HG03342 (cell line): ENCODE data around the gene PDE4B.
"Not testable (repeated sequence)": the region's sequence is repeated elsewhere in the genome, so short reads cannot be mapped to it uniquely, and the experiment has no call there.

Experiments
- ATAC-seq: cut with Tn5 transposase; IDR thresholded peaks from one replicate; pipeline ENCODE4 v1.9.1; 2021; ENCODE audit warnings: mild to moderate bottlenecking, moderate library complexity; ENCODE audit not compliant: unreplicated experiment

PDE4B gene

GRCh38 chr1:65990161-65990560 lies 197.5 kb downstream of the PDE4B start:
- ATAC-seq: no peak

DNA sequence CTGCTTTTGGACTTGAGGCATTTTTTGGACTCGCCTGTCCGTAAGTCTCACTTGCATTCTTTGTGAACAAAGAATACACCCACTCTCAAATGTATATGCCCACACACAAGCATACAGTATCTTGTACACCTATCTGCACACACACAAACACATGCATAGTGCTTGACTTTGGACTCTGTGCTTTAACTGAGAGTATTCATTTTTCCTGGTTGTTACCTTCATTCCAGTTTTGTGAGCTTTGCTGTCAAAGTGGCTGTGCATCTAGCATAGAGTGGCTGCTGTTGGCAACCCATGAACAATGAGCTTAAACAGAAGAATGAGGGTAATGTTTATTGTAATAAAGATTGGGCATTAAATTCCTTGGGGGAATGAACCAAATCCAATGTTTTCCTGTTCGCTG lies 199.0 kb downstream of the PDE4B start:
- no peak for ATAC-seq

DNA sequence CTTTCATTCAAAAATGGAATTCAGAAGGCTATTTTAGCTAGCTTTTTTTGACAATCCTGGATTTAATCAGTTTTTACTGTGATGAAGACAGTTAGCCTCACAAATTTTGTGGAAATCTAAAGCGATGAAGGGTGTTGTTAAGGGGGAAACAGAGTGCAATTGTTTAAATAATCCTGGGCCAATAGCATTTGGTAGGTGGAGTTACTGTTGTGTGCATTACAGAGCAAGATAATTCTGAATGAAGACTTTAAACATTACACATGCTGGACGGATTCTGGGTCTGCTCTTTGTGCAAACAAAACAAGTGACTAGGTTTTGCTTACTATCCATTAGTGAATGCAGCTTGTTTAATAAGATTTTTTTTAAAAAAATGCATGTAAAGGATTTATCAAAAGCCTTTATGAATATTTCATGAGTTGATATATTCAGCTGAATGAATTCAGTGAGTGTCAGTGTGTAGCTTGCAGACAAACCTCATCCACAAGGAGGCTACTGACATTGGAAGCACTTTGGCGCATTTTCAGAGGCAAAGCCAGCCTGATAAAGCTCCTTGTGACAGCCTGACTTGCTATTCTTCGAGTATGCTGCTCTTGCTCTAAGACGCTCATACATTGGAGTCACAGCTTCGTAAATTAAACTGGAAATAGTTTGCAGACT lies 199.6 kb downstream of the PDE4B start:
- no peak for ATAC-seq

GRCh38 chr1:65992831-65993271 lies 200.2 kb downstream of the PDE4B start:
- no peak for ATAC-seq

- ATAC-seq: no peak
Observed at GRCh38 chr1:65994223-65994622, 201.5 kb downstream of the PDE4B start.

DNA sequence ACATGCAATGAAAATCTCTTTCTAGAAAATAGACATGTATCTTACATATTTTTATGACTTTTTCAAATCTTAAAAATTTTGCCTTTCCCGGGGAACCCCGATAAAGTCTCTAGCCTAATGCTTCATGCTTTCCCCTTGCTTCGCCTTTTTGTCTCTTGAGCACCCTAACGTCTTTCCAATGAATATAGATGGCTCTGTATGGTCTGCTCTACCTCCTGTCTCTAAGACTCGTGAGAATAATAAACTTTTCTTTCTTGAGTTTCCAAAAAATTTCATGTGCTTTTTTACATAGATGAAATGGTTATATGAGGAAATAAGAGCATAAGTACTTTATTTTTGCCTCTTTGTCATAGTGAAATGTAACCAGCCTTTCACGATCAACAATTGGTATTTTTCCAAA lies 202.6 kb downstream of the PDE4B start:
- ATAC-seq: no peak

DNA sequence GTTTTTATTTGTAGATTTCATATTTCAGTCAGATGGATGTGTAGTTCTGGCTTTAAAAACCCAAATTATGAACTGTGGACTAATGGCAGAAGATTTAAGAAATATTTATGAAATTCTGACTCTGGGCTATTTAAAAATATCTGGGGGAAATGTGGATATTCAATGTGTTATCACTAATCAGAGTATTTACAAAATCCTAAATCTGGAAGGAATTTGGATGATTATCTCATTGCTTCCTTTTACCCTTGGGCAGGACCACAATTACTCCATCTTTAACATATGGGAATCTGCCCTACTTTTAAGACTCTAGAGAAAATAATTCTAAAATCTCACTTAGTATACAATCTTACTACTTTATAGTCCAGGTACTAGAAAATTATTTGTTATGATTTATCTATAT lies 203.2 kb downstream of the PDE4B start:
- no peak for ATAC-seq

DNA sequence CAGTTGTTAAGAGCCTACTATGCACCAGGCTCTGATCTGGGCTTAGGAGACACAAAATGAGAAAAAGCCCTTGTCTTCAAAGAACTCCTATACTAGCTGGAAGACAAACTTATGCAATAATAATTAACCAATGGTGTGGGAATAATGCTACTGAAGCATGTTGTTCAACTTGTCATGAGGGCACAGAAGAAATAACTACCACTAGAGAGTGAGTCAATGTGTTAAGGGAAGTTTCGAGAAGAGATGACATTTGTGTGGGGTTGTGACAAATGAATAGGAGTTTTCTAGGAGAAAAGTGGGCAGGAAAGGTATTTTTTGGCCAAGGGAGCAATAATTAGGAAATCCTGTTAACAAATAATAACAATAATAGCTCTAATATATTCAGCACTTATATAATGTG lies 205.0 kb downstream of the PDE4B start:
- no peak for ATAC-seq

DNA sequence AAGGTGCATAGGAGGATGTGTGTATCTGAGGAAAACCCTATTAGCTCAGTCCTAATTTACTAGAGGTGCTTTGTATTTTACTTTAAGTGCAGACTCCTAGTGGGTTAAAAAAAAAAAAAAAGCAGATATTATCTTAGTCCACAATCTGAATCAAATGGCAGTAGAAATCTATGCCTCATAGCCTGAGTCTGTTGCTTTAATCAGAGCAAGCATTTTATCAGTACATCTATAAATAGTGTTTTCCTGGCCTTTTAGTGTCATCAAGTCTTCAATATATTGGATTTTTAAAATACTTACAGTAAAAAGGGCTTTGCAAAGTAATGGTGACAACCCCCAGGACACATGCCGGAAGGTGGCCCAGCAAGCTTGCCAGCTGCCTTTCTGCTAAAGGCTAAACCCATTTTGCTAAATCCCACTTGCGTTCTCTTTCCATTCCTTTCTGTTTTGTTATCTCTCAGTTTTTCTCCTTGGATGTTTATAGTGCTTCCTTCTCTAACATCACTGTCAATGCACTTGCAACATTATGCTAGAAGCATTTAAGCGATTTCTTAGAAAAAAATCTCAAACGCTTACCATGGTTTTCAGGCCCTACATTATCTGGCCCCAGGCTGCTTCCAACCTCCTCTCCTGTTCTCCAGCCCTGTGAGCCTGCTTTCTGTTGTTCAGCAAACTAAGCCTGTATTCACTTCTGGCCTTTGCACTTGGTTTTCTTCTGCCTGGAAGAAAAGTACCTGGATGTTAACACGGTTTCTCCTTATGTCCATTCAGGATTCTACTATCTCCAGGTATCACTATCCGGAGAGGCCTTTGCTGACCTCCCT lies 206.3 kb downstream of the PDE4B start:
- ATAC-seq: no peak

DNA sequence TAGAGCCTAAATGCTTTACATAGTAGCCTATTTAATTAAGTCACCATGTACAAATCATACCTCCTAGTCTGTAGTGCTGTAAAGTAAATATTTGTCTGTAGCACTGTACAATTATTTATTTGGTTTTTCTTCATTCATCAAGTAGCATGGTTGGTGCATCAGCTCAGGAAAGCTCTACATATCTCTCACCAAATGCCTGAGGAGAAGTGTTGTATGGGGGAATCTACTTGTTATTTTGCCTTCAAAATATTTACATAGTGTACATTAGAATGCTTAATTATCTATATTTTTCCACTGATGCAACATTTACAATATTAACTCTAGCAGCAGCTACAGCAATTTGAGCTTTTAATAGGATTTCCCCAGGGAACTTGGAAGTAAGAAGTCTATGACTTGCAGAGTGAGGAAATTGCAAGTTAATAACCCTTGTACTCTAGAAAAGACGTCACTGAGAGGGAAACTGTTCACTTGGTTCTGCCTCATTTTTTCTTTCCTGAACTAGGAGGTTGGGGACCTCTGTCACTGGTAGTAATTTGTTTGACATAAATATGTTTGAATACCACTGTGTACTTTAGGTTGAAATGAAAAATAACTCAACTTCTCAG lies 207.4 kb downstream of the PDE4B start:
- ATAC-seq: no peak

GRCh38 chr1:66003690-66004089 lies 211.0 kb downstream of the PDE4B start:
- ATAC-seq: no peak

DNA sequence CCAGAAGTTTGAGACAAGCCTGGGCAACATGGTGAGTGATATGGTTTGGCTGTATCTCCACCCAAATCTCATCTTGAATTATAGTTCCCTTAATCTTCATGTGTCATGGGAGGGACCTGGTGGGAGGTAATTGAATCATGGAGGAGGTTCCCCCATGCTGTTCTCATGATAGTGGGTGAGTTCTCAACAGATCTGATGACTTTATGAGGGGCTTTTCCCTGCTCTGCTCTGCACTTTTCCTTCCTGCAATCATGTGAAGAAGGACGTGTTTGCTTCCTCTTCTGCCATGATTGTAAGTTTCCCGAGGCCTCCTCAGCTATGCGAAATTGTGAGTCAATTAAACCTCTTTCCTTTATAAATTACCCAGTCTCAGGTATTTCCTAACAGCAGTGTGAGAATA lies 213.8 kb downstream of the PDE4B start:
- ATAC-seq: not testable (repeated sequence)

- no peak for ATAC-seq
Observed at GRCh38 chr1:66012106-66012784, 219.6 kb downstream of the PDE4B start.

DNA sequence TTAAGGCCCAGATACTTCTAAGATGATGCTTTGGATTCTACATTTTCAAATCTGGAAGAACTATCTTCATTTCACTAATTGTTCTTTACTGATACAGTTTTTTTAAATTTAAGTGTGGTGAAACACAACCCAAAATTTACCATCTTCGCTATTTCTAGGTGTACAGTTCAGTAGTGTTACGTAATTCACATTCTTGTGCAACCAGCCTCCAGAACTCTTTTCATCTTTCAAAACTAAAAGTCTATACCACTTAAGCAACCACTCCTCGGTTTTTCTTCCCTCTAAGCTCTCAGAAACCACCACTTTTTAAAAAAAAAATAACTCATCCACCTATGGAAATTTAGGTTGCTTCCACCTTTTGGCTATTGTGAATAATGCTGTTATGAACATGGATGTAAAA lies 220.7 kb downstream of the PDE4B start:
- ATAC-seq: no peak

GRCh38 chr1:66022904-66023620 lies 230.4 kb downstream of the PDE4B start:
- no peak for ATAC-seq

GRCh38 chr1:66025188-66025587 lies 232.5 kb downstream of the PDE4B start:
- ATAC-seq: no peak

DNA sequence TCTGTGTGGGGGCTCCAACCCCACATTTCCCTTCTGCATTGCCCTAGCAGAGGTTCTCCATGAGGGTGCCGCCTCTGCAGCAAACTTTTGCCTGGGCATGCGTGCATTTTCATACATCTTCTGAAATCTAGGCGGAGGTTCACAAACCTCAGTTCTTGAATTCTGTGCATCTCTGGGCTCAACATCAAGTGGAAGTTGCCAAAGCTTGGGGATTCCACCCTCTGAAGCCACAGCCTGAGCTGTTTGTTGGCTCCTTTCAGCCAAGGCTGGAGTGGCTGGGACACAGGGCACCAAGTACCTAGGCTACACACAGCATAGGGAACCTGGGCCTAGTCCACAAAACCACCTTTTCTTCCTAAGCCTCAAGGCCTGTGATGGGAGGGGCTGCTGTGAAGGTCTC lies 235.3 kb downstream of the PDE4B start:
- ATAC-seq: no peak

GRCh38 chr1:66033781-66034180 lies 241.1 kb downstream of the PDE4B start:
- no peak for ATAC-seq

DNA sequence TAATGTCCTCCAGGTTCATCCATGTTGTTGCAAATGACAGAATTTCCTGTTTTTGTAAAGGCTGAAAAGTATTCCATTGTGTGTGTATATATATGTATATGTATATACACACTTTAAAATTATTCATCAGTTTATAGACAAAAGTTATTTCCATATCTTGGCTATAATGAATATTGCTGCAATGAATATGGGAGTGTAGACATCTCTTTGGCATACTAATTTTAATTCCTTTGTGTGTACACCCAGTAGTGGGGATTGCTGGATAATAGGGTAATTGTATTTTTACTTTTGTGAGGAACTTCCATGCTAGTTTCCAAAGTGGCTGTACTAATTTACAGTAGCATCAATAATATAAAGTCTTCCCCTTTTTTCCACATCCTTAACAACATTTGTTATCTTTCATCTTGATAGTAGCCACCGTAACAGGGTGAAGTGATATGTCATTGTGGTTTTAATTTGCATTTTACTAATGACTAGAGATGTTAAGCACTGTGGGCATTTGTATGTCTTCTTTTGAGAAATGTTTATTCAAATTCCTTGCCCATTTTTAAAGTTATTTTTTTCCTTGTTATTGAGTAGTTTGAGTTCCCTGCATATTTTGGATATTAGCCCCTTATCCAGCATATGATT lies 243.0 kb downstream of the PDE4B start:
- ATAC-seq: no peak

GRCh38 chr1:66041654-66042053 lies 249.0 kb downstream of the PDE4B start:
- no peak for ATAC-seq
